Hepatocyte (in vitro differentiated cells): ENCODE results near the gene RPTOR.

ENCODE experiments used
- CTCF ChIP-seq: fragments of 200-600 bp; sonication (generic); IDR thresholded peaks from 2 replicates; pipeline ENCODE4 v1.5.1; 2016; ENCODE audit warnings: antibody characterized with exemption, mild to moderate bottlenecking; ENCODE audit not compliant: poor library complexity
- EZH2 ChIP-seq: fragments of 200-600 bp; sonication (generic); IDR thresholded peaks from 2 replicates; pipeline ENCODE4 v1.6.1; 2016; ENCODE audit warnings: antibody characterized with exemption, mild to moderate bottlenecking, borderline replicate concordance

- TF ChIP-seq EZH2 (no peak), CTCF (no peak)
These were observed 348.4 kb downstream of the RPTOR start for GRCh38 chr17:80892900-80893603.
